BE2C (cell line): ENCODE results near the gene SIK2.
"Not testable (repeated sequence)": the region's sequence is repeated elsewhere in the genome, so short reads cannot be mapped to it uniquely, and the experiment has no call there.

ENCODE experiments used
- DNase-seq: peaks from one replicate; pipeline ENCODE4 v3.0.0-alpha.2; 2020
- H3K27me3 ChIP-seq: fragments of 250-450 bp; sonication (Bioruptor Pico); 2 replicates; pipeline ENCODE4 v1.5.1; 2020; ENCODE audit warnings: mild to moderate bottlenecking
- H3K36me3 ChIP-seq: fragments of 250-450 bp; sonication (Bioruptor Pico); 2 replicates; pipeline ENCODE4 v1.5.1; 2020; ENCODE audit warnings: mild to moderate bottlenecking
- H3K4me1 ChIP-seq: fragments of 250-450 bp; sonication (Bioruptor Pico); 2 replicates; pipeline ENCODE4 v1.5.1; 2020
- H3K4me3 ChIP-seq: 2 replicates; pipeline ENCODE4 v1.5.1; 2011; ENCODE audit warnings: low read depth, low read length
- H3K9me3 ChIP-seq: fragments of 250-450 bp; sonication (Bioruptor Pico); 2 replicates; pipeline ENCODE4 v1.5.1; 2020
- TF ChIP-seq, protein P1 (sequence below): IDR thresholded peaks from 2 replicates; pipeline ENCODE4 v1.5.1; 2012; ENCODE audit warnings: mild to moderate bottlenecking, low read depth, low read length

SIK2 gene

GRCh38 chr11:111652184-111652583 is 49.9 kb downstream of the SIK2 start:
- Histone ChIP-seq H3K9me3 (no peaks in the 10 kb centered on the region), H3K4me3 (no peak overlapping the region), H3K4me1 (no peaks in the 10 kb centered on the region), H3K36me3 (no peaks in the 10 kb centered on the region), H3K27me3 (no peaks in the 10 kb centered on the region)
- DNase-seq = no peak
- TF ChIP-seq, protein P1, sequence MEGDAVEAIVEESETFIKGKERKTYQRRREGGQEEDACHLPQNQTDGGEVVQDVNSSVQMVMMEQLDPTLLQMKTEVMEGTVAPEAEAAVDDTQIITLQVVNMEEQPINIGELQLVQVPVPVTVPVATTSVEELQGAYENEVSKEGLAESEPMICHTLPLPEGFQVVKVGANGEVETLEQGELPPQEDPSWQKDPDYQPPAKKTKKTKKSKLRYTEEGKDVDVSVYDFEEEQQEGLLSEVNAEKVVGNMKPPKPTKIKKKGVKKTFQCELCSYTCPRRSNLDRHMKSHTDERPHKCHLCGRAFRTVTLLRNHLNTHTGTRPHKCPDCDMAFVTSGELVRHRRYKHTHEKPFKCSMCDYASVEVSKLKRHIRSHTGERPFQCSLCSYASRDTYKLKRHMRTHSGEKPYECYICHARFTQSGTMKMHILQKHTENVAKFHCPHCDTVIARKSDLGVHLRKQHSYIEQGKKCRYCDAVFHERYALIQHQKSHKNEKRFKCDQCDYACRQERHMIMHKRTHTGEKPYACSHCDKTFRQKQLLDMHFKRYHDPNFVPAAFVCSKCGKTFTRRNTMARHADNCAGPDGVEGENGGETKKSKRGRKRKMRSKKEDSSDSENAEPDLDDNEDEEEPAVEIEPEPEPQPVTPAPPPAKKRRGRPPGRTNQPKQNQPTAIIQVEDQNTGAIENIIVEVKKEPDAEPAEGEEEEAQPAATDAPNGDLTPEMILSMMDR = no peak

- Histone ChIP-seq H3K27me3 (no peaks in the 10 kb centered on the region), H3K4me3 (no peak overlapping the region), H3K9me3 (no peaks in the 10 kb centered on the region), H3K4me1 (no peaks in the 10 kb centered on the region), H3K36me3 (no peaks in the 10 kb centered on the region)
- TF ChIP-seq, protein P1 = no peak
- no peak for DNase-seq
These were observed 52.4 kb downstream of the SIK2 start for GRCh38 chr11:111654601-111655000.

- Histone ChIP-seq H3K36me3 (no peaks in the 10 kb centered on the region), H3K27me3 (no peaks in the 10 kb centered on the region), H3K4me1 (no peaks in the 10 kb centered on the region), H3K4me3 (no peak overlapping the region), H3K9me3 (no peaks in the 10 kb centered on the region)
- no peak for DNase-seq
- TF ChIP-seq, protein P1 = no peak
These were observed 53.7 kb downstream of the SIK2 start for GRCh38 chr11:111655924-111656323.

DNA sequence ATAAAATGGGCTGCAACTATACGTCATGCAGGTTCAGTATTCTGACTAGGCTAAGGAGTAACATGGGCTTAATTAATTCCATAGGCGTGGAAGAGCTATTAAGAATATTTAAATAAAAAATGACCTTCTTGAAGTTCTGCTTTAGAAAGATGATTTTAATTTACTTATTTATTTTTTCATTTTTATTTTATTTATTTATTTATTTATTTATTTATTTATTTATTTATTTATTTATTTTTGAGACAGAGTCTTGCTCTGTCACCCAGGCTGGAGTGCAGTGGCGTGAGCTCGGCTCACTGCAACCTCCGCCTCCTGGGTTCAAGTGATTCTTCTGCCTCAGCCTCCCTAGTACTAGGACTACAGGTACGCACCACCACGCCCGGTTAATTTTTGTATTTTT is 55.7 kb downstream of the SIK2 start:
- H3K27me3 ChIP-seq, DNase-seq, H3K4me1 ChIP-seq, H3K4me3 ChIP-seq, H3K9me3 ChIP-seq, H3K36me3 ChIP-seq: not testable (repeated sequence)

DNA sequence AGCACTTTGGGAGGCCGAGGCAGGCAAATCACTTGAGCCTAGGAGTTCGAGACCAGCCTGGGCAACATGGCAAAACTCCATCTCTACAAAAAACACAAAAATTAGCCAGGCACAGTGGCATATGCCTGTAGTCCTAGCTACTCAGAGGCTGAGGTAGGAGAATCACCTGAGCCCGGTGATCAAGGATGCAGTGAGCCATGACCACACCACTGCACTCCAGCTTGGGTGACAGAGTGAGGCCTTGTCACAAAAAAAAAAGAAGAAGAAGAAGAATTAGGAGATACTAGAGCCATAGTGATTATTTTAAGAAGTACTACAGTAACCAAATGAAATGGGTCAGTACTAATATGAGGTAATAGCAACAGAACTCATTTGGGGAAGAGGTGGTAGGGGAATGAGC is 56.2 kb downstream of the SIK2 start:
- not testable (repeated sequence) for H3K27me3 ChIP-seq, H3K4me3 ChIP-seq, H3K9me3 ChIP-seq, H3K36me3 ChIP-seq, H3K4me1 ChIP-seq, DNase-seq

- no peak for DNase-seq
- no peak overlapping the region for H3K4me3 ChIP-seq
- no peaks in the 10 kb centered on the region for H3K27me3 ChIP-seq
- H3K9me3 ChIP-seq = no peaks in the 10 kb centered on the region
- H3K36me3 ChIP-seq = no peaks in the 10 kb centered on the region
- H3K4me1 ChIP-seq = peaks cover 5% of the 10 kb centered on the region; the same call in 1 of the 2 replicates
- TF ChIP-seq, protein P1 = no peak
These were observed 57.2 kb downstream of the SIK2 start for GRCh38 chr11:111659201-111660115.

DNA sequence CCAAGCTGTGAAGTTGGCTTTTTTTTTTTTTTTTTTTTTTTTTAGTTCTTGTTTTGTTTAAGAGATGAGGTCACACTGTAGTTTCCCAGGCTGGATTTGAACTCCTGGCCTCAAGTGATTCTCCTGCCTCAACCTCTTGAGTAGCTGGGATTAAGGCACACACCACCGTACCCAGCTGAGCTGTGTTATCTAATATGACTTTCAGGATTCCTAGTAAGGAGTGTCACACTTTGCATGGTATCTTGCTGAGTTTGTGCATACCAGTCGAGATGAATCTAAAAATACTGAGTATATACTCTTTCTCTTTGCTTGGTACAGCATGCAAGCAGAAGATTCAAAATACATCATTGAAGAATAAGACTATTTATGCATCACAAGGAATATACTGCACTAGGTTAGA is 58.6 kb downstream of the SIK2 start:
- Histone ChIP-seq H3K4me3 (no peak overlapping the region), H3K27me3 (no peaks in the 10 kb centered on the region), H3K9me3 (no peaks in the 10 kb centered on the region), H3K36me3 (no peaks in the 10 kb centered on the region), H3K4me1 (peaks cover 5% of the 10 kb centered on the region; the same call in 1 of the 2 replicates)
- DNase-seq = no peak
- TF ChIP-seq, protein P1 = no peak
